SK-N-SH (cell line): Measurements from ENCODE around the gene KCTD5.

Experiments used
- CTCF ChIP-seq: fragments of 200-600 bp; sonication (generic); IDR thresholded peaks from 2 replicates; pipeline ENCODE4 v1.6.1; 2017; ENCODE audit warnings: antibody characterized with exemption, mild to moderate bottlenecking, moderate library complexity
- EP300 ChIP-seq, 2 experiments: IDR thresholded peaks; 2 replicates each; pipeline versions ENCODE4 v1.4.0 to v1.6.1; 2012; ENCODE audit warnings: borderline replicate concordance in 1 of 2, low read depth in 1 of 2, low read length in 1 of 2
- EZH2phosphoT487 ChIP-seq: fragments of 200-600 bp; sonication (generic); IDR thresholded peaks from 2 replicates; pipeline ENCODE4 v1.6.1; 2017; ENCODE audit warnings: low read depth, mixed run types, mild to moderate bottlenecking, antibody characterized with exemption, moderate library complexity, borderline replicate concordance
- JUND ChIP-seq: IDR thresholded peaks from 2 replicates; pipeline ENCODE4 v1.4.0; 2012
- NFIC ChIP-seq: IDR thresholded peaks from 2 replicates; pipeline ENCODE4 v1.4.0; 2012; ENCODE audit warnings: borderline replicate concordance
- POLR2AphosphoS5 ChIP-seq: IDR thresholded peaks from 2 replicates; pipeline ENCODE4 v1.6.1; 2012; ENCODE audit warnings: low read depth, low read length
- RAD21 ChIP-seq: IDR thresholded peaks from 2 replicates; pipeline ENCODE4 v1.6.1; 2012; ENCODE audit warnings: mild to moderate bottlenecking, low read length
- TAF1 ChIP-seq: IDR thresholded peaks from 2 replicates; pipeline ENCODE4 v1.6.1; 2012; ENCODE audit warnings: low read depth, mild to moderate bottlenecking, low read length, moderate library complexity, borderline replicate concordance
- USF2 ChIP-seq: fragments of 150-350 bp; IDR thresholded peaks from 2 replicates; pipeline ENCODE4 v1.6.1; 2017; ENCODE audit warnings: antibody characterized with exemption, low read length, low read depth, borderline replicate concordance
- YY1 ChIP-seq: IDR thresholded peaks from 2 replicates; pipeline ENCODE4 v1.4.0; 2012; ENCODE audit warnings: low read depth, mild to moderate bottlenecking

- TF ChIP-seq TAF1 (no peak), POLR2AphosphoS5 (no peak), USF2 (no peak), CTCF (no peak), JUND (no peak), RAD21 (no peak), EP300 (IDR thresholded peaks at IDR 0.05; ENCODE audit: borderline replicate concordance in 1 of 2, low read depth in 1 of 2, low read length in 1 of 2) (no peak), NFIC (no peak), EZH2phosphoT487 (no peak), YY1 (no peak)
Observed at GRCh38 chr16:2690852-2691251, 8.5 kb downstream of the KCTD5 start.
